ENCODE data around the gene GIN1. TPM values are rescaled to one million over a fixed set of nuclear protein-coding genes. Genes with fewer than 3 reads are reported as not detected.

GIN1 gene
- total RNA-seq, 1 donor from 2014 or later, result 9.1 TPM

- ChIA-PET POLR2A (no interaction called here), CTCF (no interaction called here)
- no peak for ATAC-seq (ENCODE audit: low read depth)
- no peak for TF ChIP-seq CTCF (IDR thresholded peaks at IDR 0.05)
- intact Hi-C loops (cut with micrococcal nuclease), result no loop called here
- no peak overlapping the region for H3K4me3 Mint-ChIP-seq
- no peaks in the 10 kb centered on the region for H3K9me3 Mint-ChIP-seq
- H3K4me1 Mint-ChIP-seq, result peaks cover 8% of the 10 kb centered on the region
- no peaks in the 10 kb centered on the region for H3K27me3 Mint-ChIP-seq
- no peak for DNase-seq
- no peak overlapping the region for H3K27ac Mint-ChIP-seq
- H3K36me3 Mint-ChIP-seq (ENCODE audit: low read depth), result peaks cover 31% of the 10 kb centered on the region
Measured at GRCh38 chr5:103133231-103133630, 13.3 kb upstream of the GIN1 start.

- no peak overlapping the region for H3K27ac Mint-ChIP-seq
- peaks cover 31% of the 10 kb centered on the region for H3K36me3 Mint-ChIP-seq (ENCODE audit: low read depth)
- no peak for TF ChIP-seq CTCF (IDR thresholded peaks at IDR 0.05)
- peaks cover 9% of the 10 kb centered on the region for H3K4me1 Mint-ChIP-seq
- ChIA-PET CTCF (no interaction called here), POLR2A (no interaction called here)
- H3K4me3 Mint-ChIP-seq, result no peak overlapping the region
- H3K9me3 Mint-ChIP-seq, result no peaks in the 10 kb centered on the region
- no peaks in the 10 kb centered on the region for H3K27me3 Mint-ChIP-seq
- intact Hi-C loops (cut with micrococcal nuclease), result no loop called here
- ATAC-seq (ENCODE audit: low read depth) (no peak), DNase-seq (no peak)
Measured at GRCh38 chr5:103132684-103133083, 12.7 kb upstream of the GIN1 start.

- intact Hi-C loops (cut with micrococcal nuclease), result no loop called here
- ChIA-PET CTCF (interaction anchor here (0.6 to 1.4 kb wide), 2 partner anchors 10 to 369 kb away, joined by 3 to 7 read pairs; no protein-coding TSS in a partner anchor), POLR2A (no interaction called here)
- Mint-ChIP-seq H3K36me3 (ENCODE audit: low read depth) (peaks cover 23% of the 10 kb centered on the region), H3K27me3 (no peaks in the 10 kb centered on the region), H3K9me3 (no peaks in the 10 kb centered on the region), H3K4me1 (peaks cover 13% of the 10 kb centered on the region), H3K27ac (no peak overlapping the region), H3K4me3 (no peak overlapping the region)
- DNase-seq (no peak), ATAC-seq (ENCODE audit: low read depth) (no peak)
- TF ChIP-seq CTCF (IDR thresholded peaks at IDR 0.05), result no peak
Measured at GRCh38 chr5:103128202-103128601, 8.3 kb upstream of the GIN1 start.

- DNase-seq (no peak), ATAC-seq (ENCODE audit: low read depth) (no peak)
- no peak overlapping the region for H3K4me3 Mint-ChIP-seq
- peaks cover 15% of the 10 kb centered on the region for H3K4me1 Mint-ChIP-seq
- H3K9me3 Mint-ChIP-seq, result no peaks in the 10 kb centered on the region
- CTCF ChIA-PET, result interaction anchor here (1.4 kb wide), 1 partner anchor 11 kb away, joined by 7 read pairs; no protein-coding TSS in a partner anchor
- no peaks in the 10 kb centered on the region for H3K27me3 Mint-ChIP-seq
- H3K36me3 Mint-ChIP-seq (ENCODE audit: low read depth), result peaks cover 19% of the 10 kb centered on the region
- no peak overlapping the region for H3K27ac Mint-ChIP-seq
- no peak for TF ChIP-seq CTCF (IDR thresholded peaks at IDR 0.05)
- POLR2A ChIA-PET, result no interaction called here
- intact Hi-C loops (cut with micrococcal nuclease), result no loop called here
Measured at GRCh38 chr5:103127292-103127817, 7.4 kb upstream of the GIN1 start.

GRCh38 chr5:103126557-103126956 lies 6.6 kb upstream of the GIN1 start:
- Mint-ChIP-seq H3K27me3 (no peaks in the 10 kb centered on the region), H3K36me3 (ENCODE audit: low read depth) (peaks cover 16% of the 10 kb centered on the region), H3K4me3 (no peak overlapping the region), H3K9me3 (no peaks in the 10 kb centered on the region), H3K4me1 (peaks cover 22% of the 10 kb centered on the region), H3K27ac (no peak overlapping the region)
- DNase-seq (no peak), ATAC-seq (ENCODE audit: low read depth) (no peak)
- ChIA-PET CTCF (interaction anchor here (1.4 kb wide), 1 partner anchor 12 kb away, joined by 7 read pairs; no protein-coding TSS in a partner anchor), POLR2A (no interaction called here)
- TF ChIP-seq CTCF (IDR thresholded peaks at IDR 0.05), result no peak
- intact Hi-C loops (cut with micrococcal nuclease), result no loop called here
